ENCODE results near the gene TJAP1. TPM values are rescaled to one million over a fixed set of nuclear protein-coding genes. Genes with fewer than 3 reads are reported as not detected.

The TJAP1 gene
- total and polyA plus RNA-seq, 2 of the 8 experiments (the other 6 are each of a cell fraction or from before 2014, with no cell fraction given) = 30.7 to 40.4 TPM

GRCh38 chr6:43505718-43506117 is 28.3 kb downstream of the TJAP1 start (continued):
- TF ChIP-seq ATF3 (IDR thresholded peaks at IDR 0.05; ENCODE audit: insufficient read depth, low read depth, low read length) = no peak

All from H1 (cell line).